IMR-90 (cell line): ENCODE data around the gene ST3GAL5. TPM values are rescaled to one million over a fixed set of nuclear protein-coding genes. Genes with fewer than 3 reads are reported as not detected.
A peak's percentile ranks its signal among the peaks of the same experiment; 100 is the strongest.

Experiments
- ATAC-seq: fragments of 200-7000 bp; cut with Tn5 transposase; 2 replicates; pipeline ENCODE4 v1.9.1; 2020; ENCODE audit warnings: low read depth, mild to moderate bottlenecking, moderate library complexity
- BruUV-seq: library from RNA; stranded (reverse); fragments of 400-500 nt; replicated peaks from 2 replicates; lab custom pipeline; 2021; lab: Mats Ljungman, UMichigan
- CTCF ChIA-PET: fragments of 300-600 bp; formaldehyde crosslinking; extraction: SDS; loops from one replicate; lab custom pipeline; 2021; ENCODE audit warnings: antibody characterized with exemption; lab: Yijun Ruan, JAX
- POLR2A ChIA-PET: fragments of 300-600 bp; sonication (Branson Sonifier 250); formaldehyde crosslinking; loops from one replicate; lab custom pipeline; 2022; ENCODE audit warnings: antibody characterized with exemption; ENCODE audit not compliant: unreplicated experiment; lab: Charles Lee
- DNase-seq: peaks from one replicate; pipeline ENCODE4 v3.0.0; 2013
- H2AFZ ChIP-seq: replicated peaks from 2 replicates; pipeline ENCODE3; 2013; ENCODE audit warnings: low read length, mild to moderate bottlenecking; ENCODE audit not compliant: poor library complexity
- H2AK5ac ChIP-seq: 2 replicates; pipeline ENCODE4 v1.6.1; 2013; ENCODE audit warnings: low read depth, low read length, inconsistent platforms
- H2AK9ac ChIP-seq: replicated peaks from 2 replicates; pipeline ENCODE3; 2013; ENCODE audit warnings: mild to moderate bottlenecking, low read depth, low read length, moderate library complexity; ENCODE audit not compliant: poor library complexity
- H2BK120ac ChIP-seq: 2 replicates; pipeline ENCODE4 v1.6.1; 2013; ENCODE audit warnings: low read depth, low read length, inconsistent platforms
- H2BK15ac ChIP-seq: 3 replicates; pipeline ENCODE4 v1.6.1; 2013; ENCODE audit warnings: low read depth, low read length, inconsistent platforms
- H2BK20ac ChIP-seq: 2 replicates; pipeline ENCODE4 v1.6.1; 2013; ENCODE audit warnings: low read depth, mild to moderate bottlenecking, inconsistent platforms, low read length, moderate library complexity
- H2BK5ac ChIP-seq: 2 replicates; pipeline ENCODE4 v1.6.1; 2013; ENCODE audit warnings: mild to moderate bottlenecking, low read depth, low read length, inconsistent platforms; ENCODE audit not compliant: poor library complexity, severe bottlenecking
- H3K14ac ChIP-seq: replicated peaks from 2 replicates; pipeline ENCODE4 v1.6.1; 2013; ENCODE audit warnings: low read depth, low read length, inconsistent platforms
- H3K18ac ChIP-seq: 2 replicates; pipeline ENCODE4 v1.6.1; 2013; ENCODE audit warnings: low read depth, low read length, control low read depth
- H3K23ac ChIP-seq: 2 replicates; pipeline ENCODE4 v1.6.1; 2013; ENCODE audit warnings: low read depth, low read length, inconsistent platforms
- H3K27ac ChIP-seq: 2 replicates; pipeline ENCODE4 v1.5.1; 2013; ENCODE audit warnings: mild to moderate bottlenecking, control low read depth, low read length; ENCODE audit not compliant: insufficient read depth
- H3K27me3 ChIP-seq: 2 replicates; pipeline ENCODE4 v1.6.1; 2013; ENCODE audit warnings: low read length; ENCODE audit not compliant: control insufficient read depth, insufficient read depth
- H3K36me3 ChIP-seq: 2 replicates; pipeline ENCODE4 v1.6.1; 2013; ENCODE audit warnings: low read length, mixed read lengths; ENCODE audit not compliant: control insufficient read depth, insufficient read depth
- H3K4ac ChIP-seq: 2 replicates; pipeline ENCODE4 v1.6.1; 2013; ENCODE audit warnings: low read depth, low read length, inconsistent platforms
- H3K4me1 ChIP-seq: 2 replicates; pipeline ENCODE4 v1.6.1; 2013; ENCODE audit warnings: low read length, mixed read lengths; ENCODE audit not compliant: control insufficient read depth, insufficient read depth
- H3K4me2 ChIP-seq: 2 replicates; pipeline ENCODE4 v1.6.1; 2013; ENCODE audit warnings: low read depth, mild to moderate bottlenecking, control low read depth, low read length, moderate library complexity
- H3K4me3 ChIP-seq: 2 replicates; pipeline ENCODE4 v1.5.1; 2013; ENCODE audit warnings: low read depth, mild to moderate bottlenecking, control low read depth, low read length, moderate library complexity; ENCODE audit not compliant: insufficient read depth
- H3K56ac ChIP-seq: 2 replicates; pipeline ENCODE4 v1.6.1; 2013; ENCODE audit warnings: low read length, inconsistent platforms; ENCODE audit not compliant: insufficient read depth; ENCODE audit errors: extremely low read depth
- H3K79me1 ChIP-seq, 2 experiments: 2 replicates each; pipeline ENCODE4 v1.6.1; 2013; ENCODE audit warnings: low read length in 2 of 2, inconsistent platforms in 1 of 2, low read depth in 1 of 2
- H3K9ac ChIP-seq: 2 replicates; pipeline ENCODE4 v1.6.1; 2013; ENCODE audit warnings: low read depth, low read length, control low read depth
- H3K9me1 ChIP-seq: 2 replicates; pipeline ENCODE4 v1.6.1; 2013; ENCODE audit warnings: low read length, inconsistent platforms; ENCODE audit not compliant: insufficient read depth
- H3K9me3 ChIP-seq: 2 replicates; pipeline ENCODE4 v1.6.1; 2013; ENCODE audit warnings: low read length; ENCODE audit not compliant: control insufficient read depth, insufficient read depth
- H4K20me1 ChIP-seq: 2 replicates; pipeline ENCODE4 v1.6.1; 2013; ENCODE audit warnings: low read length, inconsistent platforms; ENCODE audit not compliant: insufficient read depth
- H4K5ac ChIP-seq: 2 replicates; pipeline ENCODE4 v1.6.1; 2013; ENCODE audit warnings: mild to moderate bottlenecking, low read depth, low read length, control low read depth
- H4K8ac ChIP-seq, 2 experiments: 2 replicates each; pipeline ENCODE4 v1.6.1; 2013; ENCODE audit warnings: low read depth in 2 of 2, low read length in 2 of 2, control low read depth in 1 of 2, inconsistent platforms in 1 of 2
- H4K91ac ChIP-seq: 2 replicates; pipeline ENCODE4 v1.6.1; 2013; ENCODE audit warnings: low read depth, low read length, inconsistent platforms; ENCODE audit not compliant: insufficient read depth
- CHD1 ChIP-seq: IDR thresholded peaks from 2 replicates; pipeline ENCODE4 v1.6.1; 2012; ENCODE audit warnings: low read depth, low read length, improper control_type of control experiment
- FOS ChIP-seq: fragments of 150-350 bp; IDR thresholded peaks from 2 replicates; pipeline ENCODE4 v1.6.1; 2016; ENCODE audit warnings: low read depth, low read length
- MXI1 ChIP-seq: IDR thresholded peaks from 2 replicates; pipeline ENCODE4 v1.6.1; 2012; ENCODE audit warnings: low read depth, mild to moderate bottlenecking, low read length, moderate library complexity, borderline replicate concordance
- RFX5 ChIP-seq: IDR thresholded peaks from 2 replicates; pipeline ENCODE4 v1.8.0; 2012; ENCODE audit warnings: low read depth, mild to moderate bottlenecking, low read length, moderate library complexity
- WGBS, 2 experiments: methylation state at CpG; one replicate each; pipeline versions ENCODE4 v1.1.5 to v1.1.7; 2013; ENCODE audit warnings: missing lambda C conversion rate in 2 of 2; ENCODE audit not compliant: insufficient read length in 1 of 2; ENCODE audit errors: extremely low coverage in 2 of 2; 5-methylcytosine and 5-hydroxymethylcytosine counted together
- dilution Hi-C: fragments of 300-500 bp; cut with HindIII; formaldehyde crosslinking; loops from one replicate; pipeline ENCODE4 v1.14.3; 2018; ENCODE audit warnings: low sequenced_read_pairs; ENCODE audit not compliant: unreplicated experiment
- in situ Hi-C: fragments of 300-500 bp; cut with MboI; formaldehyde crosslinking; loops from 3 replicates; pipeline ENCODE4 v1.14.3; 2019; ENCODE audit warnings: low sequenced_read_pairs, inconsistent platforms, mixed read lengths
- intact Hi-C: fragments of 100-400 bp; cut with micrococcal nuclease; formaldehyde crosslinking; loops from 2 replicates; pipeline ENCODE4 v1.10.0; 2022
- polyA plus RNA-seq, 3 experiments: library from polyadenylated mRNA; depleted of rRNA; stranded (reverse); fragments of >200 nt; gene quantifications; 2 replicates each; pipeline ENCODE4 v1.2.3, GENCODE V29; 2012; ENCODE audit warnings: low replicate concordance in 1 of 3
- total RNA-seq: library from RNA; depleted of rRNA; stranded (reverse); fragments of >200 nt; gene quantifications from 2 replicates; pipeline ENCODE4 v1.2.3, GENCODE V29; 2012

The ST3GAL5 gene
- total and polyA plus RNA-seq, 2 of the 4 experiments (the other 2 are of a cell fraction), result 16.8 to 21.0 TPM

DNA sequence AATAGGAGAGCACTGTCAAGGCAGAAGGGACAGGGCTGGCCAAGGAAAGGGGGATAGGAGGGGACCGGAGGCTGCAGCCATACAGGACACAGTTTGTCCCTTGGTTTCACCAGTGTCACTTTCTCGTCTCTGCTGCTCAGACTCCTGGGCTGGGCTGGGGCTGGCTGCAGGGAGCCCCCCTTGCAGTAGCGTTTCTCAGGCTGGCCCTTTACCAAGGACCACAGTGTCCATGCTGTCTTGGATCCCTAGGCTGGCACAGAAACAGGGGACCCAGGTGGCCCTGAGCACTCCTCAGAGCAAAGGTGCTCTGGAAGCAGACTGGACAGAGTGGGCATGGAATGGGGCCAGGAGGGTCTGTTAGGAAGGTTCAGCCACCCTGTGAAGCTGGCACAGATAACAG lies 100.2 kb downstream of the ST3GAL5 start:
- peaks cover 22% of the 10 kb centered on the region for H3K9me1 ChIP-seq
- no TSS peak for BruUV-seq
- H4K8ac ChIP-seq, result no peak overlapping the region
- dilution Hi-C loops (no loop called here), intact Hi-C loops (no loop called here), in situ Hi-C loops (no loop called here)
- ChIA-PET CTCF (no interaction called here), POLR2A (no interaction called here)
- no peak overlapping the region for H2AFZ ChIP-seq
- H3K4ac ChIP-seq, result no peak overlapping the region; the same call in 1 of the 2 replicates
- no peak overlapping the region for H3K14ac ChIP-seq
- H3K9me3 ChIP-seq, result no peaks in the 10 kb centered on the region
- H3K36me3 ChIP-seq, result peaks cover 22% of the 10 kb centered on the region
- H3K56ac ChIP-seq, result no peak overlapping the region
- H3K23ac ChIP-seq, result no peak overlapping the region
- no peak overlapping the region for H4K91ac ChIP-seq
- no peak overlapping the region for H3K18ac ChIP-seq
- H3K4me3 ChIP-seq, result no peak overlapping the region
- peaks cover 22% of the 10 kb centered on the region for H3K4me1 ChIP-seq
- ATAC-seq, result no peak
- H3K27ac ChIP-seq, result no peak overlapping the region
- H4K20me1 ChIP-seq, result no peaks in the 10 kb centered on the region; the same call in 1 of the 2 replicates
- H2BK20ac ChIP-seq, result no peak overlapping the region
- no peak for TF ChIP-seq FOS
- TF ChIP-seq CHD1, result no peak
- no peak for TF ChIP-seq RFX5
- no peak for TF ChIP-seq MXI1
- H3K9ac ChIP-seq, result no peak overlapping the region
- H3K79me1 ChIP-seq, result peaks cover 0 to 11% of the 10 kb centered on the region in 2 experiments; a peak in 3 of 4 replicates
- no peak overlapping the region for H2BK5ac ChIP-seq
- WGBS, 2 experiments, result 94% methylated on average over 2 of the region's 3 CpGs; no CpG with 5 or more reads in 1 of the 2 experiments
- no peak overlapping the region for H2AK9ac ChIP-seq
- no peak for DNase-seq
- no peak overlapping the region for H2AK5ac ChIP-seq
- H4K5ac ChIP-seq, result no peak overlapping the region
- H2BK120ac ChIP-seq, result peak overlapping the region; percentile 6; the same call in 1 of the 2 replicates
- H3K4me2 ChIP-seq, result no peak overlapping the region
- 0 out of 3 replicates have a peak overlapping the region, but pooled peaks have one; percentile 44 for H2BK15ac ChIP-seq
- H3K27me3 ChIP-seq, result no peaks in the 10 kb centered on the region
